CD4-positive, alpha-beta T cell treated with Interleukin-4 for 1 hour (primary cell): ENCODE results near the gene ADAMTS3.

Source experiments
- DNase-seq, 2 donors: peaks; one replicate each; pipeline ENCODE4 v3.0.0-alpha.2; 2020 to 2022

ADAMTS3 gene

GRCh38 chr4:72394012-72394663 lies 174.9 kb downstream of the ADAMTS3 start:
- DNase-seq = no peak

GRCh38 chr4:72391281-72391680 lies 177.7 kb downstream of the ADAMTS3 start:
- DNase-seq = no peak

DNA sequence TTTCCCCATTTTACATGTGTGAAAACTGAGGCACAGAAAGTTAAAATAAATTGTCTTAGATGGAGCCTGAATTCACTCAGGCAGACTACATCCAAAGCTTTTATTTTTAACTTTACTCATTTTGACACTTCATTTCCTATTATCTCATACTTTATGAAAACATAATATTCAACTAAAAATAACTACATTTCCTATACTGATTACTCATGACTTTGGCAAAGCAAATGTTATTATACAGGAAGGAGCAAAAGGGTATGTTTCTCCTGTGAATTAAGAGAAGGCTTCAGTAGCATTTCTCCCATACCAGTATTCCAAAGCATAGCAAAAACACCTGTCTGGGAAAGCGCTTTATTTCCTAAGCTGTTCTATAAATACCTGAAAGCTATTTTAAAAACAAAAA lies 178.6 kb downstream of the ADAMTS3 start:
- DNase-seq = no peak

DNA sequence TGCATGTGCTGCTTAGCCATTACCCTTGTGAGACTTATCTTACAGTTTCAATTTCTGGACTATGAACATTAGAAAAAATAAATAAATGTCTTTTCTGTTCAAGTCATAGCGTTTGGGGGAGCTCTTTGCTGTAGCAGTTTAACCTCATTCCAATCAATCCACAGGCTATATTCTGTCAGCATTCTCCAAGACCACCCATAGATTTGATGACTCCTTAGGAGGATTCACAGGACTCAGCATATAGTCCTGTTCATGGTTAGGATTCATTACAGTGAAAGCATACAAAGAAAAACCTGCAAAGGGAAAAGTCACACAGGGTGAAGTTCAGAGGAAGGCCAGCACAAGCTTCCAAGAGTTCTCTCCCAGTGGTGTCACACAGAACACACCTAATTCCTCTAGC lies 180.5 kb downstream of the ADAMTS3 start:
- no peak for DNase-seq

GRCh38 chr4:72387959-72388358 lies 181.1 kb downstream of the ADAMTS3 start:
- no peak for DNase-seq

DNA sequence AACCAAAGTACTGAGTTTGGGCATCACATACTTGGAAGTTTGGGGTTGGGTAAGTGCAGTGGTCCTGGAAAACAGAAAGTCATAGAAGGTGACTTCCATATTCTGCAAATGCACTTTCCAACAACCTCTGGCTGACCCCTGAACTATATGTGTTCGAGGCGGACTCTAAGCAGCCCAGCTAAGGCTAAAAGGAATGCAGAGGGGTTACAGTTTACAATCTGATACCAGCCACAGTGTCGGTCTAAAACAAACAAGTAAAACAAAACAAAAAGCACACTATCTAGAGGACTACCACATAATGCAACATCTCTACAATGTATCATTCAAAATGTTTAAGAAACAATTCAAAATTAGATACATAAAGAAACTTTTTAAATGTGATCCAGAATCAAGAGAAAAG lies 185.6 kb downstream of the ADAMTS3 start:
- no peak for DNase-seq

DNA sequence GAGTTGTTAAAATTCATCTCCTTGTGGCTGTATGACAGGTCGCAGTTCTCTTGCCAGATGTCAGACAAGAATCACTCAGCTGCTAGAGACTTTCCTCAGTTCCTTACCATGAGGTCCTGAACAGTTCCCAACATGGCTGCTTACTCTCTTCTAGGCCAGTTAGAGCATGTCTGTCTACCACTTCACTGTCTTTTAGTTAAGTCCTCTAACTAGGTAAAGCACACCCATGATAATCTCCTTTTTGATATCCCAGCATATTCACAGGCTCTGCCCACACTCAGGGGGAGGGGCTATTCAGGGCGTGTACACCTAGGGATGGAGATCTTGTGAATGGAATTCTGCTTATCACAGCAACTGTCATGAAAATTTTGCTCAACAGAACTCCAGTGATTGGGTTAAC lies 190.1 kb downstream of the ADAMTS3 start:
- no peak for DNase-seq

- DNase-seq = no peak
Measured at GRCh38 chr4:72377491-72378194, 191.4 kb downstream of the ADAMTS3 start.

DNA sequence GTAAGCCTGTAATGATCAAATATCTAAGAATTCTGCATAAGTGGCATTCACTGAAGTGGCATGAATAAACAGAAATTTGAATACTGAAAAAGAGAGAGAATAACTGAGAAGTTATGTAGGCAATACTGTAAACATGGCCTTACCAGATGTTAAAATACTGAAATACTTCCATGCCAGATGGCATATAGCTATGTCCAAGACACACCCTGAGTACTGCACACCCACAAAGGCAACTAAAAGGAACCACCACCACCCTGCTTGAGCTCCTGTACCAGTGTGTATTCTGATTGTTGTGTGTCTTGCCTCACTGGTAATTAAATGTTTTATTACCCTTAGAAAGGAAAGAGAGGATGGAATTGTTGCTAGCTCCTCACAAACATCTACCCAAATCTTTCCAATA lies 192.1 kb downstream of the ADAMTS3 start:
- DNase-seq = no peak

- no peak for DNase-seq
Measured at GRCh38 chr4:72375073-72375736, 193.8 kb downstream of the ADAMTS3 start.

GRCh38 chr4:72374159-72374558 lies 194.9 kb downstream of the ADAMTS3 start:
- no peak for DNase-seq

DNA sequence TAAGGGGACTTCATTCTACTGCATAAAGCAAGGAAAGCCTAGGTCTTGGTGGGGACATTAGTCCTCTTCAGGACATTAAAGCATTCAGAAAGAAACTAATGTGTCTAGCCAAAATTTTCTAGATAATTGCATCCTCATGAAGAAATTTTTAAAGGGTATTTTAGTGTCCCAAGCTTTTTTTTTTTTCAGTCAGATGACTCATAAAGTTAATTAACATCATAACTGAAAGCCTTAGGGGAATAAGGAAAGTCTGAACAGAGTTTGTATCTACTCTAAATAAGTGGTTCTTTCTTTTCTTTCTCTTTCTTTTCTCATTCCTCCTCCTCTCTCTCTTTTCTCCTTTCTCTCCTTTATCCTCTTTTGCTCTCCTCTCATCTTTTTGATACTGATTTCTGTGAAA lies 202.4 kb downstream of the ADAMTS3 start:
- no peak for DNase-seq

DNA sequence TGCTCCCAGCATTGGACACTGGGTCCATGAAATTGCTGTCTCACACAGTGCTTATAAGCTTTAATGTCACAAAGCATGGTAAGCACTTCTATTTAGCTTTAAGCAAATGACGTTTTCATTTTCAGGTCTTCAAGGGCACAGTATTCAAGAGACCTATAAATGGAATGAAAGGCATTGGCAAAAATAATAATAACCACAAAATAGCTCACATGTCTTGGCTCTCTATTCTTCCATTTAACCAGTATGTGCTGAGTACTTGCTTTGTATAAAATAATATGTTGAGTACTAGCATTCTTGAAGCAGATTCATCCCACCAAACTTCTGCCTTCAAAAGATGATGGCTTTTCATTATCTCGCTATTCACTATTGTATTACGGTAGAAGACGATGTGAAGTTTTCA lies 203.0 kb downstream of the ADAMTS3 start:
- DNase-seq = no peak

DNA sequence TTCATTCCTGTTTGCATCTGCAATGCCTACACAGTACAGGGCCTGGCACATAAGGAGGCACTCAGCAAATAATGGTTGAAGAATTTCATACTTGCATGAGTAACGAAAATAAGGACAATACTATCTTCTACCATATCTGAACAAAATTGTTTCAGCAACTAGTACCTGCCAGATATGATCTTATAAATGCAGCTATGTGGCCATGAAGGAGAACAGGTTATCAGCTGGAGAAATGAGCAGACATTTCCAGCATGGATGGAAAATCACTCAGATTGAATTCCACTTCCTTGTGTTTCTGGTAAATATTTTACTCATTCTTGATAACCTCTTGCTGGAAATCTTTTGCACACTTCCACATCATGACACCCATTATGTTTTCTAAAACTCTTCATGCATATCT lies 204.0 kb downstream of the ADAMTS3 start:
- no peak for DNase-seq

DNA sequence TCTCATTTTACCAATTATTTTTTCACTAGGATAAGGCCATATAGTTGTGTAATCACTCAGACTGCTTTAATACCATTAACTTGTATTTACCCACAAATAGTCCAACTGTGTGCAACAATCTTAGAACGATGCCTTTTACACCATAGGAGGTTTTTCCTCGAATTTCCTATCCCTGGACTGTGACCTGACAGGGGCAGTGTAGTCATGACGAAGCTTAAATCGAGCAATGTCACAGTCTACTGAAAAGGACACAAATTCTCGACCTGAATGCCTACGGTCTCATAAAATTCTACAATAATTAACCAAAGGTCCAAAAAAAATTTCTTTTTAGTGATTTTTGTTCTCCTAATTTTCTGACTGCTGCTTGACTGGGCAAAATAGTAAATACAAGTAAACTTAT lies 208.9 kb downstream of the ADAMTS3 start:
- DNase-seq = no peak

DNA sequence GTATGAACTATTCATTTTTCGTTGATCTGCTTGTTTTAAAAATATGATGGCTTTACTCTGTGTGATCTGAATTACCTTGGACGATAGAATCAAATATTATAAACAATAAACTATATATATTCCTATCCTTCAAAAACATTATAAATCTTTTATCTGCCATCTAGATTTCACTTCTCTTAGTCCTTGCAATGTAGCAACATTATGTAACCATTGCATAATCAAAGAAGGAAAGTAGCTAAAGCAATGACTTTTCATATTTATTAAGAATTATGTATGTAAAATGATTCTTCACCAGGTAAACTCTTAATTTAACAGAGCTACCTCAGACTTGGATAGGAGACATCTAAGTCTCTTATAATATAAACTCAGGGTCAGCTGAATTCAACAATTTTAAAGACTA lies 210.5 kb downstream of the ADAMTS3 start:
- no peak for DNase-seq

GRCh38 chr4:72357908-72358307 lies 211.1 kb downstream of the ADAMTS3 start:
- DNase-seq = no peak

- DNase-seq = no peak
Measured at GRCh38 chr4:72352711-72353110, 216.3 kb downstream of the ADAMTS3 start.

DNA sequence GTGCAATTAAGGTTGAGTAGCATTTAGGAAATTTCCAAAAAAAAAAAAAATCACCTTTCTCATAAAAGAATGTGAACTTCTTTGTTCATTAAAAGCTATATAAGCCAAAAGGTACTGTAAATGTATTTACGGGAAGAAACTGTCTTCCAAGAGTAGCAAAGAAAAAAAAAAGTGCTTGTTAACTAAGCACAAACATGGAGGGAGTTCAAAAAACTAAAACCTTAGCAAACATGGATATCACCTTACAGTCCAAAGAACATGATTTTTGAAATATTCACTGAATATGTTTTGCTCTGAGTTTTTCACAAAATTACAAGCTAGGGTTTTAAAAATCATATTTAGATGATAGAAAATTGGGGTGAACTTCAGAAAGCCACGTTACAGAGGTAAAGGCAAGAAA lies 217.5 kb downstream of the ADAMTS3 start:
- DNase-seq = no peak

GRCh38 chr4:72348701-72349100 lies 220.3 kb downstream of the ADAMTS3 start:
- DNase-seq = no peak

GRCh38 chr4:72344418-72344817 lies 224.6 kb downstream of the ADAMTS3 start:
- no peak for DNase-seq

GRCh38 chr4:72341432-72341820 lies 227.6 kb downstream of the ADAMTS3 start:
- DNase-seq = no peak

DNA sequence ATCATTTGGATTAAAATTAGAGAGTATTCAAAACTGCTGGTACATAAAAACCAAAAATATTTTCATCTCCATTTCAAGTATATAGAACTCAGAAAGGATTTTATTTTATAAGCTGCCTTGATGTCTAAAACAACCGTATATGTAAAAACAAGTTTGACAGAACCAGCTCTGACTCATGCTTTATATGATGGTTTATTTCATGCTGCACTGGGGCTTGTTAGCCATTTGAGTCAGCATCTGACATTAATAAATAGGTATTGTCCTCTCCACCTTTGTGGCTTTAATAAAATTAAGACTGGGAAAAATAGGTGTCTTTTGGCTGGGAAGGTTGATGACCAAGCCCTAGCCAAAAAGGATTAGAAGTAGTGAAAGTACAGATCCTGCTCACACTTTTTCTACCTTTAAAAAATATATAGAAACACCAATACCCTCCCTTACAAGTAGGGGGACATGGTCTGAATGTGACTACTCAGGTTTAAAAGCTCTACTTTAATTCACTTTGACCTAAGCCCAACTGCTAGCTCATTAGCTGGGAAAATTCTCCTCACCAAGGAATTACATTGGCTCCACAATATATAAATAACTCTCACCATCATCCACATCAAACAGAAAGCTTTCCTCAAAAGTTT lies 228.1 kb downstream of the ADAMTS3 start:
- DNase-seq = no peak

- no peak for DNase-seq
Measured at GRCh38 chr4:72338060-72338459, 231.0 kb downstream of the ADAMTS3 start.
